Mammary epithelial cell (primary cell): ENCODE measurements around the gene SPTSSA.

Experiments used
- EZH2 ChIP-seq: IDR thresholded peaks from 2 replicates; pipeline ENCODE4 v1.6.1; 2012; ENCODE audit warnings: low read length, inconsistent platforms, borderline replicate concordance
- TF ChIP-seq, protein P1 (sequence below), 2 donors: IDR thresholded peaks in 1 of 2; conservative IDR thresholded peaks in 1 of 2; 2 replicates each; pipeline ENCODE4 v1.5.1; 2011 to 2012; ENCODE audit warnings: inconsistent platforms in 2 of 2, low read length in 2 of 2, mild to moderate bottlenecking in 2 of 2, control low read depth in 1 of 2, low read depth in 1 of 2; ENCODE audit not compliant: insufficient read depth in 1 of 2; ENCODE audit errors: extremely low read depth in 1 of 2

- TF ChIP-seq, protein P1, sequence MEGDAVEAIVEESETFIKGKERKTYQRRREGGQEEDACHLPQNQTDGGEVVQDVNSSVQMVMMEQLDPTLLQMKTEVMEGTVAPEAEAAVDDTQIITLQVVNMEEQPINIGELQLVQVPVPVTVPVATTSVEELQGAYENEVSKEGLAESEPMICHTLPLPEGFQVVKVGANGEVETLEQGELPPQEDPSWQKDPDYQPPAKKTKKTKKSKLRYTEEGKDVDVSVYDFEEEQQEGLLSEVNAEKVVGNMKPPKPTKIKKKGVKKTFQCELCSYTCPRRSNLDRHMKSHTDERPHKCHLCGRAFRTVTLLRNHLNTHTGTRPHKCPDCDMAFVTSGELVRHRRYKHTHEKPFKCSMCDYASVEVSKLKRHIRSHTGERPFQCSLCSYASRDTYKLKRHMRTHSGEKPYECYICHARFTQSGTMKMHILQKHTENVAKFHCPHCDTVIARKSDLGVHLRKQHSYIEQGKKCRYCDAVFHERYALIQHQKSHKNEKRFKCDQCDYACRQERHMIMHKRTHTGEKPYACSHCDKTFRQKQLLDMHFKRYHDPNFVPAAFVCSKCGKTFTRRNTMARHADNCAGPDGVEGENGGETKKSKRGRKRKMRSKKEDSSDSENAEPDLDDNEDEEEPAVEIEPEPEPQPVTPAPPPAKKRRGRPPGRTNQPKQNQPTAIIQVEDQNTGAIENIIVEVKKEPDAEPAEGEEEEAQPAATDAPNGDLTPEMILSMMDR (conservative IDR thresholded peaks at IDR 0.05 in 1 of 2, IDR thresholded peaks at IDR 0.05 in 1 of 2; ENCODE audit: extremely low read depth in 1 of 2, insufficient read depth in 1 of 2, low read depth in 1 of 2, low read length in 2 of 2), result no peak
- no peak for TF ChIP-seq EZH2
Observed at GRCh38 chr14:34460295-34460694, 1.7 kb downstream of the SPTSSA start.
